Measurements from ENCODE around the gene WSCD2.

The WSCD2 gene

GRCh38 chr12:108271951-108272872 lies 143.1 kb downstream of the WSCD2 start:
- TF ChIP-seq, protein P1, sequence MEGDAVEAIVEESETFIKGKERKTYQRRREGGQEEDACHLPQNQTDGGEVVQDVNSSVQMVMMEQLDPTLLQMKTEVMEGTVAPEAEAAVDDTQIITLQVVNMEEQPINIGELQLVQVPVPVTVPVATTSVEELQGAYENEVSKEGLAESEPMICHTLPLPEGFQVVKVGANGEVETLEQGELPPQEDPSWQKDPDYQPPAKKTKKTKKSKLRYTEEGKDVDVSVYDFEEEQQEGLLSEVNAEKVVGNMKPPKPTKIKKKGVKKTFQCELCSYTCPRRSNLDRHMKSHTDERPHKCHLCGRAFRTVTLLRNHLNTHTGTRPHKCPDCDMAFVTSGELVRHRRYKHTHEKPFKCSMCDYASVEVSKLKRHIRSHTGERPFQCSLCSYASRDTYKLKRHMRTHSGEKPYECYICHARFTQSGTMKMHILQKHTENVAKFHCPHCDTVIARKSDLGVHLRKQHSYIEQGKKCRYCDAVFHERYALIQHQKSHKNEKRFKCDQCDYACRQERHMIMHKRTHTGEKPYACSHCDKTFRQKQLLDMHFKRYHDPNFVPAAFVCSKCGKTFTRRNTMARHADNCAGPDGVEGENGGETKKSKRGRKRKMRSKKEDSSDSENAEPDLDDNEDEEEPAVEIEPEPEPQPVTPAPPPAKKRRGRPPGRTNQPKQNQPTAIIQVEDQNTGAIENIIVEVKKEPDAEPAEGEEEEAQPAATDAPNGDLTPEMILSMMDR (IDR thresholded peaks at IDR 0.05; ENCODE audit: control insufficient read depth, extremely low read depth, insufficient read depth) = no peak
- DNase-seq (ENCODE audit: low read depth) = no peak

GRCh38 chr12:108273217-108273616 lies 144.1 kb downstream of the WSCD2 start:
- DNase-seq (ENCODE audit: low read depth) = no peak
- TF ChIP-seq, protein P1 (IDR thresholded peaks at IDR 0.05; ENCODE audit: control insufficient read depth, extremely low read depth, insufficient read depth) = no peak
- no peak overlapping the region for H3K4me3 ChIP-seq (ENCODE audit: low read depth, low read length)

More at GRCh38 chr12:108271951-108272872, 143.1 kb downstream of the WSCD2 start:
- H3K4me3 ChIP-seq (ENCODE audit: low read depth, low read length) = no peak overlapping the region

- TF ChIP-seq, protein P1 (IDR thresholded peaks at IDR 0.05; ENCODE audit: control insufficient read depth, extremely low read depth, insufficient read depth) = no peak
- no peak for DNase-seq (ENCODE audit: low read depth)
Measured at GRCh38 chr12:108277613-108278012, 148.5 kb downstream of the WSCD2 start.

DNA sequence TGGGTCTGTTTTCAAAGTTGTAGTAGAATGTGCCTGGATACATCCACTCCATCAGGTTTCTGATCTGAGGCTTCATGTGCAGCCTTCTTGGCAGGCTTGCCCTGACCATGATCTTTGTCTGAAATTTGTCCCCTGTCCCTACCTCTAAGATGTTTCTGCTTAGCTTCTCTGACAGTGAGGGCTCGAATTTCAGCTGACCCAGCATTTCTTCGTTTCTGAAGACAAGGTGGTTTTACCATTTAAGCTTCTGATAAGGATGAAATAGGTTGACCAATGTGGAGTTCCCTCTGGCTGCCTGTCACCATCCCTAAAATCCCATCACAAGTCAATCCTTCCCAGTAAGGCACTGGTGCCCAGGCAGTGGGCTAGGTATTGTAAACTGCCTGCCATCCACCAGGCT lies 153.1 kb downstream of the WSCD2 start:
- TF ChIP-seq, protein P1 (IDR thresholded peaks at IDR 0.05; ENCODE audit: control insufficient read depth, extremely low read depth, insufficient read depth) = no peak
- no peak for DNase-seq (ENCODE audit: low read depth)
- H3K4me3 ChIP-seq (ENCODE audit: low read depth, low read length) = no peak overlapping the region

More at GRCh38 chr12:108277613-108278012, 148.5 kb downstream of the WSCD2 start:
- H3K4me3 ChIP-seq (ENCODE audit: low read depth, low read length) = no peak overlapping the region

GRCh38 chr12:108282676-108283075 lies 153.6 kb downstream of the WSCD2 start:
- no peak overlapping the region for H3K4me3 ChIP-seq (ENCODE audit: low read depth, low read length)
- TF ChIP-seq, protein P1 (IDR thresholded peaks at IDR 0.05; ENCODE audit: control insufficient read depth, extremely low read depth, insufficient read depth) = no peak
- no peak for DNase-seq (ENCODE audit: low read depth)

- no peak for DNase-seq (ENCODE audit: low read depth)
- no peak overlapping the region for H3K4me3 ChIP-seq (ENCODE audit: low read depth, low read length)
- TF ChIP-seq, protein P1 (IDR thresholded peaks at IDR 0.05; ENCODE audit: control insufficient read depth, extremely low read depth, insufficient read depth) = no peak
Measured at GRCh38 chr12:108284163-108284562, 155.1 kb downstream of the WSCD2 start.

Measured in LNCaP clone FGC (cell line).